H1 (cell line): ENCODE measurements around the gene CSKMT. TPM values are rescaled to one million over a fixed set of nuclear protein-coding genes. Genes with fewer than 3 reads are reported as not detected.
A peak's percentile ranks its signal among the peaks of the same experiment; 100 is the strongest.

ENCODE experiments used
- CTCF ChIA-PET: fragments of 300-600 bp; sonication (Branson Sonifier 250); formaldehyde crosslinking; loops from one replicate; lab custom pipeline; 2021; ENCODE audit not compliant: partially characterized antibody; lab: Charles Lee
- POLR2A ChIA-PET: fragments of 300-600 bp; sonication (Branson Sonifier 250); formaldehyde crosslinking; loops from one replicate; lab custom pipeline; 2021; ENCODE audit warnings: inconsistent platforms; ENCODE audit not compliant: partially characterized antibody; lab: Charles Lee
- DNase-seq, 2 experiments: peaks; one replicate each; pipeline versions ENCODE4 v3.0.0 to v3.0.0-alpha.2; 2010 to 2022; ENCODE audit warnings: low spot score in 2 of 2, low read depth in 1 of 2, mixed read lengths in 1 of 2
- FAIRE-seq: peaks from 2 replicates; lab custom pipeline; 2011; peaks lifted over from hg19 to GRCh38; lab: Jason Lieb, UNC
- H2AFZ ChIP-seq: 2 replicates; pipeline ENCODE4 v1.8.1; 2012; ENCODE audit warnings: low read length, inconsistent platforms
- H2AK5ac ChIP-seq: 2 replicates; pipeline ENCODE4 v1.6.1; 2013; ENCODE audit warnings: low read depth, low read length
- H2BK120ac ChIP-seq: replicated peaks from 2 replicates; pipeline ENCODE3; 2013; ENCODE audit warnings: low read depth, low read length, inconsistent platforms
- H2BK12ac ChIP-seq: 2 replicates; pipeline ENCODE4 v1.6.1; 2013; ENCODE audit warnings: low read depth, low read length
- H2BK15ac ChIP-seq: 2 replicates; pipeline ENCODE4 v1.6.1; 2013; ENCODE audit warnings: low read length
- H2BK20ac ChIP-seq: 2 replicates; pipeline ENCODE4 v1.6.1; 2013; ENCODE audit warnings: low read length
- H2BK5ac ChIP-seq: 2 replicates; pipeline ENCODE4 v1.6.1; 2013; ENCODE audit warnings: low read depth, low read length
- H3K14ac ChIP-seq: 2 replicates; pipeline ENCODE4 v1.6.1; 2013; ENCODE audit warnings: inconsistent platforms; ENCODE audit not compliant: insufficient read length
- H3K18ac ChIP-seq: 2 replicates; pipeline ENCODE4 v1.6.1; 2013; ENCODE audit warnings: low read length; ENCODE audit errors: extremely low read depth
- H3K23ac ChIP-seq: 2 replicates; pipeline ENCODE4 v1.6.1; 2013; ENCODE audit warnings: inconsistent platforms; ENCODE audit not compliant: insufficient read length
- H3K23me2 ChIP-seq: 2 replicates; pipeline ENCODE4 v1.6.1; 2013; ENCODE audit warnings: low read depth, low read length
- H3K27ac ChIP-seq: 2 replicates; pipeline ENCODE4 v1.6.1; 2011; ENCODE audit warnings: low read depth, low read length, inconsistent platforms
- H3K27me3 ChIP-seq, 4 experiments: replicated peaks in 1 of 4; 1 replicate in 1 of 4; 2 replicates in 3 of 4; pipeline versions ENCODE4 v1.6.1 to v1.8.1; 2011 to 2013; ENCODE audit warnings: low read length in 3 of 4, mild to moderate bottlenecking in 3 of 4, inconsistent platforms in 2 of 4, mixed read lengths in 2 of 4, moderate library complexity in 1 of 4; ENCODE audit not compliant: control insufficient read depth in 3 of 4, insufficient read depth in 3 of 4; ENCODE audit errors: extremely low read depth in 1 of 4
- H3K36me3 ChIP-seq, 4 experiments: 2 replicates each; pipeline versions ENCODE4 v1.6.1 to v1.8.1; 2011 to 2013; ENCODE audit warnings: mild to moderate bottlenecking in 4 of 4, low read length in 3 of 4, moderate library complexity in 2 of 4, control low read depth in 1 of 4, inconsistent platforms in 1 of 4; ENCODE audit not compliant: insufficient read depth in 4 of 4, control insufficient read depth in 2 of 4
- H3K4ac ChIP-seq: replicated peaks from 2 replicates; pipeline ENCODE3; 2013; ENCODE audit warnings: low read length, low read depth, mixed read lengths, inconsistent platforms; ENCODE audit not compliant: insufficient read length
- H3K4me1 ChIP-seq, 4 experiments: replicated peaks in 1 of 4; 1 replicate in 1 of 4; 2 replicates in 3 of 4; pipeline versions ENCODE4 v1.6.1 to v1.8.1; 2011 to 2013; ENCODE audit warnings: low read length in 3 of 4, inconsistent platforms in 2 of 4, mixed read lengths in 1 of 4; ENCODE audit not compliant: insufficient read depth in 4 of 4, control insufficient read depth in 3 of 4
- H3K4me2 ChIP-seq, 2 experiments: 2 replicates each; pipeline versions ENCODE4 v1.6.1 to v1.8.1; 2011 to 2013; ENCODE audit warnings: low read depth in 2 of 2, low read length in 2 of 2, control low read depth in 1 of 2, inconsistent platforms in 1 of 2, mild to moderate bottlenecking in 1 of 2; ENCODE audit not compliant: insufficient read depth in 1 of 2
- H3K4me3 ChIP-seq, 4 experiments: fragments of 200-600, 300-600 bp in 1 of 4; sonication (generic), shearing (Covaris generic), sonication (Bioruptor Twin) in 1 of 4; 2 replicates each; pipeline versions ENCODE4 v1.5.1 to v1.8.1; 2011 to 2016; ENCODE audit warnings: low read length in 4 of 4, low read depth in 3 of 4, control low read depth in 2 of 4, inconsistent platforms in 2 of 4, mild to moderate bottlenecking in 2 of 4, mixed read lengths in 1 of 4, moderate library complexity in 1 of 4; ENCODE audit not compliant: insufficient read depth in 2 of 4; ENCODE audit errors: extremely low read depth in 1 of 4
- H3K56ac ChIP-seq: replicated peaks from 2 replicates; pipeline ENCODE3; 2013; ENCODE audit warnings: low read depth, mild to moderate bottlenecking, mixed read lengths, low read length, inconsistent platforms; ENCODE audit not compliant: insufficient read length
- H3K79me1 ChIP-seq: 2 replicates; pipeline ENCODE4 v1.6.1; 2013; ENCODE audit warnings: low read depth, low read length, control low read depth
- H3K79me2 ChIP-seq, 2 experiments: 2 replicates each; pipeline versions ENCODE4 v1.6.1 to v1.8.1; 2012 to 2013; ENCODE audit warnings: low read length in 2 of 2, mild to moderate bottlenecking in 2 of 2, inconsistent platforms in 1 of 2; ENCODE audit not compliant: insufficient read depth in 2 of 2, control insufficient read depth in 1 of 2
- H3K9ac ChIP-seq, 4 experiments: replicated peaks in 1 of 4; 1 replicate in 1 of 4; 2 replicates in 3 of 4; pipeline versions ENCODE4 v1.6.1 to v1.8.1; 2011 to 2013; ENCODE audit warnings: low read depth in 3 of 4, low read length in 3 of 4, control low read depth in 2 of 4, mild to moderate bottlenecking in 2 of 4, moderate library complexity in 2 of 4, inconsistent platforms in 1 of 4; ENCODE audit errors: extremely low read depth in 1 of 4
- H3K9me3 ChIP-seq, 2 experiments: 2 replicates each; pipeline versions ENCODE4 v1.6.1 to v1.8.1; 2012 to 2013; ENCODE audit warnings: mild to moderate bottlenecking in 2 of 2, moderate library complexity in 2 of 2, control low read depth in 1 of 2, inconsistent platforms in 1 of 2, low read depth in 1 of 2, low read length in 1 of 2, mixed read lengths in 1 of 2; ENCODE audit not compliant: insufficient read depth in 2 of 2
- H4K20me1 ChIP-seq, 2 experiments: replicated peaks in 1 of 2; 2 replicates each; pipeline versions ENCODE3 to v1.8.1; 2011 to 2013; ENCODE audit warnings: inconsistent platforms in 2 of 2, low read length in 2 of 2, mild to moderate bottlenecking in 1 of 2; ENCODE audit not compliant: insufficient read depth in 2 of 2, control insufficient read depth in 1 of 2
- H4K5ac ChIP-seq: 2 replicates; pipeline ENCODE4 v1.6.1; 2013; ENCODE audit warnings: low read length, low read depth, mixed read lengths, inconsistent platforms; ENCODE audit not compliant: insufficient read length
- H4K8ac ChIP-seq: 2 replicates; pipeline ENCODE4 v1.8.0; 2013; ENCODE audit warnings: mild to moderate bottlenecking, moderate library complexity, low read length, inconsistent platforms; ENCODE audit not compliant: insufficient read depth; ENCODE audit errors: extremely low read depth
- H4K91ac ChIP-seq: replicated peaks from 2 replicates; pipeline ENCODE3; 2013; ENCODE audit warnings: low read length, mixed read lengths, inconsistent platforms; ENCODE audit not compliant: insufficient read length
- ASH2L ChIP-seq: fragments of 200-600, 300-600 bp; sonication (generic); IDR thresholded peaks from one replicate; pipeline ENCODE4 v1.7.1; 2017; ENCODE audit warnings: low read length
- CBX8 ChIP-seq: fragments of 300-800, 300-1000 bp; sonication (generic); IDR thresholded peaks from 2 replicates; pipeline ENCODE4 v1.7.1; 2016; ENCODE audit warnings: low read depth, low read length, borderline replicate concordance
- CHD2 ChIP-seq: IDR thresholded peaks from 2 replicates; pipeline ENCODE4 v1.6.1; 2012; ENCODE audit warnings: low read length, improper control_type of control experiment
- EP300 ChIP-seq, 2 experiments: IDR thresholded peaks; 1 replicate in 1 of 2; 2 replicates in 1 of 2; pipeline ENCODE4 v1.6.1; 2011 to 2012; ENCODE audit warnings: low read depth in 2 of 2, low read length in 2 of 2, mild to moderate bottlenecking in 2 of 2, borderline replicate concordance in 1 of 2, inconsistent platforms in 1 of 2, moderate library complexity in 1 of 2
- EZH2 ChIP-seq: fragments of 200-600 bp; sonication (generic); IDR thresholded peaks from 2 replicates; pipeline ENCODE4 v1.7.1; 2012; ENCODE audit warnings: low read depth, mild to moderate bottlenecking, moderate library complexity, low read length, inconsistent platforms; ENCODE audit not compliant: severe bottlenecking
- GTF2F1 ChIP-seq: IDR thresholded peaks from 2 replicates; pipeline ENCODE4 v1.6.1; 2012; ENCODE audit warnings: low read depth, low read length, improper control_type of control experiment, borderline replicate concordance
- JUND ChIP-seq: IDR thresholded peaks from 2 replicates; pipeline ENCODE4 v1.6.1; 2011; ENCODE audit warnings: mild to moderate bottlenecking, improper control_type of control experiment, low read length
- KDM4A ChIP-seq: IDR thresholded peaks from one replicate; pipeline ENCODE4 v1.7.1; 2012; ENCODE audit warnings: low read depth, mild to moderate bottlenecking, moderate library complexity, low read length, inconsistent platforms; ENCODE audit not compliant: severe bottlenecking
- MAFK ChIP-seq: IDR thresholded peaks from 2 replicates; pipeline ENCODE4 v1.6.1; 2012; ENCODE audit warnings: low read depth, mild to moderate bottlenecking, improper control_type of control experiment, low read length
- POLR2A ChIP-seq, 2 experiments: IDR thresholded peaks; 1 replicate in 1 of 2; 2 replicates in 1 of 2; pipeline ENCODE4 v1.6.1; 2011; ENCODE audit warnings: low read depth in 2 of 2, low read length in 2 of 2, mild to moderate bottlenecking in 2 of 2; ENCODE audit errors: control extremely low read depth in 1 of 2
- POU5F1 ChIP-seq: IDR thresholded peaks from 2 replicates; pipeline ENCODE4 v1.6.1; 2011; ENCODE audit warnings: low read depth, mild to moderate bottlenecking, low read length, moderate library complexity
- SIN3A ChIP-seq, 2 experiments: IDR thresholded peaks in 1 of 2; conservative IDR thresholded peaks in 1 of 2; 2 replicates each; pipeline ENCODE4 v1.6.1; 2011 to 2012; ENCODE audit warnings: low read length in 2 of 2, improper control_type of control experiment in 1 of 2, low read depth in 1 of 2, mild to moderate bottlenecking in 1 of 2
- SIX5 ChIP-seq: IDR thresholded peaks from 2 replicates; pipeline ENCODE4 v1.6.1; 2011; ENCODE audit warnings: mild to moderate bottlenecking, low read depth, low read length
- ZNF274 ChIP-seq: IDR thresholded peaks from 2 replicates; pipeline ENCODE4 v1.7.0; 2012; ENCODE audit warnings: low read length, borderline replicate concordance; ENCODE audit errors: extremely low read depth
- WGBS, 2 experiments: shearing (Covaris generic) in 1 of 2; methylation state at CpG; one replicate each; pipeline versions ENCODE4 v1.1.6 to v1.1.7; 2013 to 2015; ENCODE audit warnings: low lambda C conversion rate in 2 of 2, mixed read lengths in 2 of 2, inconsistent platforms in 1 of 2, low coverage in 1 of 2, missing lambda C conversion rate in 1 of 2; ENCODE audit not compliant: insufficient replicate concordance in 2 of 2, insufficient coverage in 1 of 2, insufficient read length in 1 of 2; ENCODE audit errors: extremely low coverage in 1 of 2, missing lambda C conversion rate in 1 of 2; 5-methylcytosine and 5-hydroxymethylcytosine counted together
- polyA plus RNA-seq, 7 experiments: library from polyadenylated mRNA; depleted of rRNA in 3 of 7; stranded (reverse) in 5 of 7; unstranded in 2 of 7; fragments of >200 nt in 5 of 7; fragments of 200-250 nt in 2 of 7; gene quantifications; 1 replicate in 5 of 7; 2 replicates in 1 of 7; 4 replicates in 1 of 7; pipeline versions ENCODE4 v1.2.1 to v1.2.3, GENCODE V29; 2011 to 2013; ENCODE audit warnings: missing spikeins in 2 of 7, mixed read lengths in 2 of 7
- total RNA-seq: library from RNA; stranded (reverse); fragmentation: NEBNext Ultra II Directional; extraction: Animal tissue kit (Norgen Biotek cat#: 25700); gene quantifications from 2 replicates; pipeline ENCODE4 v1.2.1, GENCODE V29; 2021

CSKMT gene
- total and polyA plus RNA-seq, 2 of the 8 experiments (the other 6 are each of a cell fraction or from before 2014, with no cell fraction given), result 12.0 to 66.1 TPM

- Histone ChIP-seq H4K20me1 (peaks cover 0 to 1% of the 10 kb centered on the region in 2 experiments), H3K23ac (no peak overlapping the region), H2BK15ac (no peak overlapping the region), H3K27ac (peak overlapping the region; percentile 68), H2AK5ac (no peak overlapping the region), H3K4ac (no peak overlapping the region), H2AFZ (no peak overlapping the region), H3K18ac (peak overlapping the region; percentile 75; the same call in 1 of the 2 replicates), H3K79me1 (peaks cover 2% of the 10 kb centered on the region), H3K56ac (peak overlapping the region; percentile 40), H3K79me2 (peaks cover 0 to 19% of the 10 kb centered on the region in 2 experiments; a peak in 2 of 4 replicates), H3K4me3 (peak overlapping the region; percentile 78 to 98 (median 88)), H3K4me1 (peaks cover 2 to 8% (median 4%) of the 10 kb centered on the region in 4 experiments; a peak in 4 of 7 replicates), H3K14ac (no peak overlapping the region), H2BK120ac (no peak overlapping the region), H2BK5ac (peak overlapping the region; percentile 91), H2BK12ac (no peak overlapping the region), H3K27me3 (no peaks in the 10 kb centered on the region), H4K8ac (peak overlapping the region; percentile 74; the same call in 1 of the 2 replicates), H4K5ac (no peak overlapping the region), H3K9ac (peak overlapping the region; percentile 55 to 90 (median 88)), H4K91ac (no peak overlapping the region), H3K23me2 (peaks cover 3% of the 10 kb centered on the region; the same call in 1 of the 2 replicates), H2BK20ac (no peak overlapping the region), H3K9me3 (no peaks in the 10 kb centered on the region), H3K4me2 (peak overlapping the region; percentile 74 to 86), H3K36me3 (peaks cover 5 to 22% (median 9%) of the 10 kb centered on the region in 4 experiments; a peak in 5 of 8 replicates)
- 12% methylated on average over 9 of the region's 16 CpGs; no CpG with 5 or more reads in 1 of the 2 experiments for WGBS, 2 experiments
- no peak for DNase-seq
- FAIRE-seq, result no peak
- POLR2A ChIA-PET, result interaction anchor here (0.6 to 61.4 kb wide), 5 partner anchors 13 to 123 kb away, joined by 3 to 2041 read pairs (median 4); partner anchors contain the start of genes BSCL2, C11orf98, CSKMT and GANAB
- CTCF ChIA-PET, result interaction anchor here (8.2 kb wide), 1 partner anchor 16 kb away, joined by 114 read pairs; the partner anchor contains the start of gene LRRN4CL
- TF ChIP-seq CBX8, result no peak
- no peak for TF ChIP-seq EP300 (IDR thresholded peaks at IDR 0.05; ENCODE audit: borderline replicate concordance in 1 of 2, low read depth in 2 of 2, low read length in 2 of 2)
- no peak for TF ChIP-seq GTF2F1
- TF ChIP-seq KDM4A, result no peak
- TF ChIP-seq MAFK, result no peak
- TF ChIP-seq SIX5, result no peak
- no peak for TF ChIP-seq POU5F1
- no peak for TF ChIP-seq ASH2L
- TF ChIP-seq SIN3A (conservative IDR thresholded peaks at IDR 0.05 in 1 of 2, IDR thresholded peaks at IDR 0.05 in 1 of 2; ENCODE audit: low read depth in 1 of 2, low read length in 2 of 2), result no peak
- TF ChIP-seq ZNF274, result no peak
- no peak for TF ChIP-seq POLR2A (IDR thresholded peaks at IDR 0.05; ENCODE audit: control extremely low read depth in 1 of 2, low read depth in 2 of 2, low read length in 2 of 2)
- TF ChIP-seq JUND, result no peak
- no peak for TF ChIP-seq CHD2
- TF ChIP-seq EZH2, result no peak
Measured at GRCh38 chr11:62678433-62678769, 13.3 kb downstream of the CSKMT start.
